ENCODE measurements around the gene ATF4.
"Not testable (repeated sequence)": the region's sequence is repeated elsewhere in the genome, so short reads cannot be mapped to it uniquely, and the experiment has no call there.

ATF4 gene

DNA sequence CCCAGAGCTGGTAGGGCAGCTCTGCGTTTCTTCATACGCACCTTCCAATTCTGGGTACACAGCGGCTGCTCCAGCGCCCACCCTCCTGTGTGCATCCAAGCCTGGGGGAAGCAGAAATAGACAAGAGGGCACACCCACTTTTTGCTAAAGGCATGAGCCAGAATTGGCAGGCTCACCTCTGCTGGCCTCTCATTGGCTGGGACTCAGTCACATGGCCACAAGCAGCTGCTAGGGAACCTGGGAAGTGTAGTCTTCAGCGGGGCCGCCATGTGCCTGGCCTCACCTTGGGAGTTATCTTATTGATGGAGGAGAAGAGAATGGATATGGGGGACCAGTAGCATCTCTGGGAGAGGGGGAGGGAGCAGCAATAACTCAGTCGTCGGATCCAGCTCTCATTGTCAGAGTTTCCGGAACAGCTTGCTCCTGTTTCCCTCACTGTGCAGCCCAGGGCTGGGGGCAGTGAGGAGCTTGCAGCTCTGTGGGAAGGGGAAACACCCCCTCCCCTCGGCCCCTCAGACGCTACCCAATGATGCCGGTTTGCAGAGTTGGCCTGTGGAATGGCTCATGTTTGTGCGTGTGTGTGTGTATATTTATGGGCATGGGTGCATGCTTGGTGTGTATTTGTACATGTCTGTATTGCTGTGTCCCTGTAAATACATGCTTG, 30.1 kb upstream of the ATF4 start:
- peak; percentile 64 for DNase-seq

- DNase-seq = no peak
Observed at GRCh38 chr22:39490966-39491680, 29.2 kb upstream of the ATF4 start.

- DNase-seq = no peak
Observed at GRCh38 chr22:39491696-39492095, 28.7 kb upstream of the ATF4 start.

GRCh38 chr22:39492186-39492585, 28.2 kb upstream of the ATF4 start:
- DNase-seq = no peak

- peak; percentile 73 for DNase-seq
Observed at GRCh38 chr22:39493759-39494158, 26.6 kb upstream of the ATF4 start.

DNA sequence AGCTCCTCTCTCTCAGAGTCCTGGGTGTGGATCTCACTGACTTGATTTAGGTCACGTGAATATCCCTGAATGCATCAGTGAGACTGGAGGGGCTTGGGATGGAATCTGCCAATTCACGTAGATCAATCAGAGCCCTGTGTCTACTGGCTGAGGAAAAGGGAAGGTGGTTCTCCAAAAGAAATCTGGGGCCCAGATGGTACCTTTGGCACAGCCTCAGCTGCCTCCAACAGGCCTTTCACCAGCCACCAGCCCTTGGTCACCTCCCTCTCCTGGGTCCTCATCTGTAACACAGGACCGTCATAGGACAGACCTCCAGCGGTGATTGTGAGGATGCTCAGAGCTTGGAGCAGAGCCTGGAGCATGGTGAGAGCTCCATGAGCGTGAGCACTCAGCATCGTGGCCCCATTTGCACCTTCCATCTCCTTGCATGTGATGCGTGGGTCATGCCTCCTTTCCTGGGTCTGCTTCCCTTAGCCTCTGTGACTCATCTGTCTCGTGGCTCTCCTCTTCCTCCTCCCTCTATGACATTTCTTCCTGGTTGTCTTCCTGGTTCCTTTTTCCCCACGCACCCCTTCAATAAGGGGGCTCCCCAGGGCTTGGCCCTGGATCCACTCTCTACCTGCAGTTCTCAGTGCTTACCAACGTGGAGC, 25.8 kb upstream of the ATF4 start:
- no peak for DNase-seq

- peak; percentile 36 for DNase-seq
Observed at GRCh38 chr22:39496131-39496838, 24.1 kb upstream of the ATF4 start.

GRCh38 chr22:39497429-39497828, 22.9 kb upstream of the ATF4 start:
- no peak for DNase-seq

DNA sequence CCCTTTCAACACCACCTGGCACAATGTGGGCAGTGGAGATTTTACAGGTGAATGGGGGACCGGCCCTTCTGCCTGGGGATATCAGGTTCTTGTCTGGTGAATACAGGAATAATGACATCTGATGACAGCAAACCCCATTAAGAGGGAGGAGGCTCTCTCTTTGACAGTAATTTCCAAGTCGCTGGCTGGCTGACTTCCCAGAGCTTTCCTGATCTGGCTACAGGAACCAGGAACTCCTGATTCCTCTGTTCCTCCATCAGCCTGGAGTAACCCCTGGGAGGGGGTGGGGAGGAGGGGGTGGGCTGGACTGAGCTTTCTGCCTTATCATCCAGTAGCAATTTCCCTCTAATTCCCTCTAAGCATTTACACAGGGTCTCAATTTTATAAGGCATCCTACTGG, 22.0 kb upstream of the ATF4 start:
- no peak for DNase-seq

DNA sequence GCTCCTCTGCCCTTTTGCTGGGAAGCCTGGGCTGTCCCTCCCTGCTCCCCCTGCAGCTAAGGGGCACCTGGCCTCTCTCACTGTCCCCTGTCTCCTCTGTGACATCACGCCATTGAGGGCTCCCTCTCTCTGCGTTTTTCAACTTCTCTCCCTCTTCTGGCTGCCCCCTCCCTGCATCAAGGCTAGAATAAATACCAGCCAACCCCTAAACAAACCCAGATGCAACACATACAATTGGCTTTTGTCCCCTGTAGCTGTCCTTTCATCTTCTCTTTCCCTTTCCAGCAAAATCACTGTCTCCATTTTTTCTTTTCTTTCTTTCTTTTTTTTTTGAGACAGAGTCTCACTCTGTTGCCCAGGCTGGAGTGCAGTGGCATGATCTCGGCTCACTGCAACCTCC, 21.6 kb upstream of the ATF4 start:
- no peak for DNase-seq

DNA sequence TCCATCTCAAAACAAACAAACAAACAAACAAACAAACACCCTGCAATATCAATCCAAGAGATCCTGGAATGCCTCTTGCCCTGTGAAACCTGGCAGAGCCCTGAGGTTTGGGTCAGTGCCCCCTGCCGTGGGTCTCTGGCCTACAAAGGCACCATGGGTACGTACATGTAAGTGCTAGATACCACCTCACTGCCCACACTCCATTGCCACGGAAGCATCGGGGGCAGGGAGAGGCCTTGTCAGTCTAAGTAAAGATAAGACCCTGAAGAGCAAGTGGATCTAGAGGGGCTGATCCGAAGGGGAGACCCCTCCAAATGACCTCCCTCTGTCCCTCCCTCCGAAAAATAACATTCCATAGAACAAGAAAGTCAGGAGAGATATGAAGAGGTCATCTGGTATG, 20.3 kb upstream of the ATF4 start:
- no peak for DNase-seq

DNA sequence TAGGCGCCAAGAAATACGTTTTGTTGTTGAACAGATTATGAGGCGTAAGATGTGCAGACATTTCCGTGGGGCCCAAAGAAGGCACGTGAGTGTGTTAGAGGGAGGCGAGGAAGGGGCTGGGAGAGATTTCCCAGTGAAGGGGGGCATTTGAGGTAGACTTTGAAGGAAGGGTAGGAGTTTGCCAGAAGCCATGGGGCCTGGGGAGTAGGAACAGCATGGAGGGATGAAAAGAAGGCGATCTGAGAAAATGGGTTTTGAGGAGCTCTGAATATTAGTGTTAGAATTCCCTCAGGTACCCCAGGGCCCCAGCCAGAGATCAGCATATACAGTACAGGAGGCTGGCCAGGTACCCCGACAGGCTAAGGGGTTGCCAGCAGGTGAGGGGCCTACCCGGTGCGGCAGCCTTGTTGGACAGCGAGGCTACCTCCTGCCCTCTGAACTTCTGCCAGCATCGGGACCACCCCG, 18.7 kb upstream of the ATF4 start:
- DNase-seq = no peak

DNA sequence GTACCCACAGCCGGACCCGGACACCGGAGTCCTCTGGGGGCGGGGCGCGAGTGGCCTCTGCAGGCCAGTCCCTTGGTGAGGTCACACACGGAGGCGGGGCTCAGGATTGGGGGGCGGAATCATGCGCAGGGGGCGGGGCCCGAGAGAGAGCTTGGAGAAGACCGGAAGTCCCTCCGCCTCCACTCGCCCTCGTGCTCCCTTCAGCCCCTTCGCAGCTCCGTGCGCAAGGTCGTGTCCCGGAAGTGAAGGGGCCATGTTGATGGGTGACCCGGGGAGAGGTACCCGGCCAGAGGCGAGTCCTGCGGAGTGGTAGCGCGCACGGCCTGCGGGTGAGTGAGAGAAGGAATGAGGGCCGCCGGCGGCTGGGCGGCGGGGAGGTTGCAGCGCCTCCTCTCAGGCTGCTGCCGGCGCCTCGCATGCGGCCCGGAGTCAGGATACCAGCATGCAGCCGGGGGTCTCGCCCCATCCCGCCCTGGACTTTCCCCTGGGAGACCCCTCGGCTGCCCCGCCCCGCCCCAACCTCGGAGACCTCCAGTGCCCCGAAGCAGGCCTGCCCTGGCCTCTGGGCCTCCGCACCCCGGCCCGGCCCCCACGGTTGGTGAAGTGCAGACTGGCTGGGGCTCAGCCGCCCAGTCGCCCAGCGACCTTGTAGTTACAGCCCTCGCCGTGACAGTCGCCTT, 18.1 kb upstream of the ATF4 start, which contains the start of gene MIEF1:
Gene MIEF1 (plus strand): TSS at position 182 of the 680 bp plus-strand sequence. CDS start 9,005 bp downstream, outside the sequence.
- peak; percentile 92 for DNase-seq

- DNase-seq = no peak
Observed at GRCh38 chr22:39502789-39503409, 17.5 kb upstream of the ATF4 start.

DNA sequence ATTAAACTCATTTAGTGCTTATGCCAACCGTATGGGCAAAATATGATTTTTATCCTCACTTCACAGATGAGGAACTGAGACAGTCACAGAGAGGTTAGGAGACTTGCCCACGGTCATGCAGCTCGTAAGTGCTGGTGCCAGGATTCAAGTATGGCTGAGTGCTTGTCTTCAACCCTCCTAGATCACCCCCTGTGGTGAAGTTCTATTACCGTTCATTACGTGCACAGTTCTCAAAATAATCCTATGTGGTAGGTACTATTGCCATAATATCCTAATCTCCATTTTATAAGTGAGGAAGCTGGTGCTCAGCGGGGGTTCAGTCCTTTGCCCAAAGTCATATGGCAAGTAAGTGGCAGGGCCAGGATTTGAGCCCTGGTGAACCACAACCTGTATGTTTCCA, 16.7 kb upstream of the ATF4 start:
- no peak for DNase-seq

GRCh38 chr22:39504071-39504470, 16.3 kb upstream of the ATF4 start:
- DNase-seq = no peak

- DNase-seq = not testable (repeated sequence)
Observed at GRCh38 chr22:39507021-39507420, 13.3 kb upstream of the ATF4 start.

GRCh38 chr22:39508393-39508792, 12.0 kb upstream of the ATF4 start:
- no peak for DNase-seq

DNA sequence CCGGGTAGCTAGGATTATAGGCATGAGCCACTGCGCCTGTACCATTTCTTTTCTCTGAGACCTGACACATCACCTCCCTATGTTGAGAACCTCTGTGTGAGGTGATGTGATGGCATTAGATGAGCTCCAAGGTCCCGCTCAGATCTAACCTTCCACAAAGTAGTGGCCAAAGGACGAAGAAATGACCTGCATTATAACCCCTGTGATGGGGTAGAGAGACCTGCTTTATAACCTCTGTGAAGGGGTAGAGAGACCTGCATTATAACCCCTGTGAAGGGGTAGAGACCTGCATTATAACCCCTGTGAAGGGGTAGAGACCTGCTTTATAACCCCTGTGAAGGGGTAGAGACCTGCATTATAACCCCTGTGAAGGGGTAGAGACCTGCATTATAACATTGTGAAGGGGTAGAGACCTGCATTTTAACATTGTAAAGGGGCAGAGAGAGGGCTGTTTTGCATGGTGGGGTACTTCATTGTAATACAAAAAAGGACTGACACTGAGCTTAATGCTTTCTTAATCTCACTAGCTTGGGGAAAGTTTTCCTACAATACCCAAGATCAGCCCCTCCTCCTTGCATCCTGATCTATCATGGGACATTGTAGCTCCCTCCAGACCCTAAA, 9.7 kb upstream of the ATF4 start:
- DNase-seq = no peak

- no peak for DNase-seq
Observed at GRCh38 chr22:39511226-39511625, 9.1 kb upstream of the ATF4 start.

DNA sequence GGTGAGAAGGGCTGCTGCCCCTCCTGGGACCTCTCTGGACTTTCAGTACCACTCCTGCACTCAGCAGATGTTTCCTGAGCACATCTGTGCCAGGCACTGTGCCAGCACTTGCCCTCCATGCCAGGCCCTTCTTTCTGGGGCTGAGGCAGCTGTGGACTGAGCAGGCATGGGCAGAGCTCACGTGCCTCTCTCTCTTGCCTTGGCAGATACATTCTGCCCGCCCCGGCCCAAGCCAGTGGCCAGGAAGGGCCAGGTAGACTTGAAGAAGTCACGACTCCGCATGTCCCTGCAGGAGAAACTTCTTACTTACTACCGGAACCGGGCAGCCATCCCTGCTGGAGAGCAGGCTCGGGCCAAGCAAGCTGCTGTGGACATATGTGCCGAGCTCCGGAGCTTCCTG, 8.3 kb upstream of the ATF4 start:
- no peak for DNase-seq

GRCh38 chr22:39513791-39514190, 6.6 kb upstream of the ATF4 start:
- DNase-seq = no peak

All from fibroblast of skin of right quadriceps (primary cell).